ENCODE measurements around the gene ACADM.

DNA sequence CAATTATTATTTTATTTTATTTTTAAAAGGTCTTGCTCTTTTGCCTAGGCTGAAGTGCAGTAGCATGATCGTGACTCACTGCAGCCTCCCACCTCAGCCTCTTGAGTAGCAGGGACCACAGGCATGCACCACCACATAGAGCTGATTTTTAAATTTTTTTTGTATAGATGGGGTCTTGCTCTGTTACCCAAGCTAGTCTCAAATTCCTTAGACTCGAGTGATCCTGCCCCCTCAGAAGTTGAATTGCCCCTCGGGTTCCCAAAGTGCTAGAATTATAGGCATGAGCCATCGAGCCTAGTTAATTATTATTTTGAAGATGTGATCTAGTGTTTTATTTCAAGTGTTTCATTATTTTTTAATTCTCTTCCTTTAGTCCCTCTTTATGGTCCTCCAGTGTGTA is 84.4 kb downstream of the ACADM start:
- TF ChIP-seq, protein P1, sequence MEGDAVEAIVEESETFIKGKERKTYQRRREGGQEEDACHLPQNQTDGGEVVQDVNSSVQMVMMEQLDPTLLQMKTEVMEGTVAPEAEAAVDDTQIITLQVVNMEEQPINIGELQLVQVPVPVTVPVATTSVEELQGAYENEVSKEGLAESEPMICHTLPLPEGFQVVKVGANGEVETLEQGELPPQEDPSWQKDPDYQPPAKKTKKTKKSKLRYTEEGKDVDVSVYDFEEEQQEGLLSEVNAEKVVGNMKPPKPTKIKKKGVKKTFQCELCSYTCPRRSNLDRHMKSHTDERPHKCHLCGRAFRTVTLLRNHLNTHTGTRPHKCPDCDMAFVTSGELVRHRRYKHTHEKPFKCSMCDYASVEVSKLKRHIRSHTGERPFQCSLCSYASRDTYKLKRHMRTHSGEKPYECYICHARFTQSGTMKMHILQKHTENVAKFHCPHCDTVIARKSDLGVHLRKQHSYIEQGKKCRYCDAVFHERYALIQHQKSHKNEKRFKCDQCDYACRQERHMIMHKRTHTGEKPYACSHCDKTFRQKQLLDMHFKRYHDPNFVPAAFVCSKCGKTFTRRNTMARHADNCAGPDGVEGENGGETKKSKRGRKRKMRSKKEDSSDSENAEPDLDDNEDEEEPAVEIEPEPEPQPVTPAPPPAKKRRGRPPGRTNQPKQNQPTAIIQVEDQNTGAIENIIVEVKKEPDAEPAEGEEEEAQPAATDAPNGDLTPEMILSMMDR (IDR thresholded peaks at IDR 0.05; ENCODE audit: insufficient read depth, low read depth, low read length) = no peak
- no peak for TF ChIP-seq EZH2 (IDR thresholded peaks at IDR 0.05; ENCODE audit: insufficient read depth, low read length)

All from astrocyte (in vitro differentiated cells and primary cell).